NK-92 (cell line): ENCODE results near the gene ATF2.
"Not testable (repeated sequence)": the region's sequence is repeated elsewhere in the genome, so short reads cannot be mapped to it uniquely, and the experiment has no call there.

Experiments
- DNase-seq: peaks from one replicate; lab custom pipeline; 2025; ENCODE audit not compliant: unreplicated experiment; lab: John Stamatoyannopoulos, UW

ATF2 gene

DNA sequence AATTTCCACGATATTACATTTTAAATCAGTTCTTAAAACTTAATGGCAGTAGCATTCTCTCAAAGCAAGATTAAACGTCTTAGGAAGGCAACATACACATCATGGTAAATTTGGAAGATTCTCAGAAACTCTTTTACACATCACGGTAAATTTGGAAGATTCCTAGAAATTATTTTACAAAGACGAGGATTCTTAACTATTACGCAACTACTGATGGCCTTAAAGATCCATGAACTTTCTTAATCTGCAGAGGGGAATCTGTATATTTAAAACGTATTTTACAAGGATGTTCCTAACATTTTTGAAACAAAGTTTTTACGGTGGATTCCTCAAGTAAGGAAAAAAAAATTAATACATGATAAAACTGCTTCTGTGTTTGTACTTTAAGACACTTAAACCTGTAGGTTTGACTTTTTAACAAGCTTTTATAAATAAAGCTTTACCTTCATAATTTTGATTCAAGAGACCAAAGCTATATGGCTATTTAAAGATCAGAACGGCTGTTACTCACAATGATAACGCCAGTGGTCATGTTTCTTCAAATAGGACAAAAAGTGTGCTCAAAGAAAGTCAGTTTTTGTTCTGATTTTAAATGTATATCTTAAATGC lies 1.7 kb downstream of the ATF2 start:
- no peak for DNase-seq

DNA sequence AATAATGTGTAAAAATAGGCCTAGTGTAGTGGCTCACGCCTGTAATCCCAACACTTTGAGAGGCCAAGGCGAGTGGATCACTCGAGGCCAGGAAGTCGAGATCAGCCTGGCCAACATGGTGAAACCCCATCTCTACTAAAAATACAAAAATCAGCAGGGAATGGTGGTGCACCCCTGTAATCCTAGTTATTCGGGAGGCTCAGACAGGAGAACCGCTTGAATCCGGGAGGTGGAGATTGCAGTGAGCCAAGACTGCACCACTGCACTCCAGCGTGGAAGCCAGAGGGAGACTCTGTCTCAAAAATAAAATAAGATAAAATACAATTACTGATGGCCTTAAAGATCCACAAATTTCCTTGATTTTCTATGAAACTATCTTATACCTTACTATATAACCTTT lies 3.8 kb downstream of the ATF2 start:
- no peak for DNase-seq

DNA sequence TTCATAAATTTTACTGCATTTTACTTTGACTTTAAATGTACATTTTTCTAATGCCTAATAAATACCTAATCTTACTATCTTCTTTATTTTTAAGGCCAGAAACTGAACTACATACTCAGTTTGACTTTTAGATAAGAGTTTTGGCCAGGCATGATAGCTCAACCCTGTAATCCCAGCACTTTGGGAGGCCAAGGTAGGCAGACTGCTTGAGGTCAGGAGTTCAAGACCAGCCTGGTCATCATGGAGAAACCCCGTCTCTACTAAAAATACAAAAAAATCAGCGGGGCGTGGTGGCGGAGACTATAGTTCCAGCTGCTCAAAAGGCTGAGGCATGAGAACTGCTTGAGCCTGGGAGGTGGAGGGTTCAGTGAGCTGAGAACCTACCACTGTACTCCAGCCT lies 9.1 kb downstream of the ATF2 start:
- no peak for DNase-seq

DNA sequence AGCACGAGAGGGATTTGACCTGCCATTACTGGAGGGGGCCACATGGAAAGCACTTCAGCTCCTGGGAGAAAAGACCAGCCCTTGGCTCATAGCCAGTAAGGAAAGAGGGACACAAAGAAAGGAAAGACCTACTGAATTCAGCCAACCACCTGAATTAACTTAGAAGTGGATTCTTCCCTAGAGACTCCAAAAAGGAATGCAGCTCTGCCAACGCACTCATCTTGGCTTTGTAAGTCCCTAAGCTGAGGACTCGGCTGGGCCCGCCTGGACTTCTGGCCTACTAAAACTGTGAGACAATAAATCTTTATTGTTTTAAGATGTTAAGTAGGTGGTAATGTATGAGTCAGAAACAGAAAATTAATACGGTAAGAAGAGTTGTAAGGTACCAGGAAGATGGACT lies 11.5 kb downstream of the ATF2 start:
- DNase-seq, result no peak

DNA sequence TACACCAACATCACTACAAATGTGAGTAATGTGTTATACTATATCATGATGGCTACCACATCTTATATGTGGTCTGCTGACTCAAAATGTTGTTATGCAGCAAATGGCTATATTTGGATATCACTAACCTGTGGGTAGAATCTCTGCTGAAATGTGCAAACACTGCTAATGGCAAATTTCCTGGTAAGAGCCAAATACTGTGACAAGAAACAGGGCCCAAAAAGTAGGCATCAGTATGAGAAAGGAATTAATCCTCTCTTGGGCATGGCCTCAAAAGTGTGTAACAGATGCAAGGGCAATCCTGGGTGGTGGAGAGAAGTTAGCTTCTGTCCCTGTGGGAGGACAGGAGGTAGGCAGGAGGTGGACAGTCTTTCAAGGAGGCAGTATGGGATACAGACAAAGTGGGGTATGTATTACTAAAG lies 13.3 kb downstream of the ATF2 start:
- DNase-seq, result no peak

DNA sequence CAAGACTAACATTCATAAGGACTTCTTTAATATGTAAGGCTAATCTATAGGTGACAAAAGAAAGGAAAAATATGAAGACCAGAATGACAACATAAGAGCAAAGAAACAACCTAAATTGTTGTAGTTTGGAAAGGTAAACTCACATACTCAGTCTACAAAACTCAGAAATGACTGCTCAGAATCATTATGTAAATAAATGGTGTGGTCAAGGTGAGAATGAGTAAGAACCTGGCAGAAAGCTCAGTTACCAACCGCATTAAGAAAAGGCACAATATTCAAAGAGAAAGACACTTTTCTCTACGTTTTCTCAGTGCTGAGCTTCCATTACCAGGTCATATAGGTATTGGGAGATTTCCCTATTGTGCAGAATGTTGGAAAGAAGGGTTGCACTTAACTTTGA lies 15.8 kb downstream of the ATF2 start:
- no peak for DNase-seq

DNA sequence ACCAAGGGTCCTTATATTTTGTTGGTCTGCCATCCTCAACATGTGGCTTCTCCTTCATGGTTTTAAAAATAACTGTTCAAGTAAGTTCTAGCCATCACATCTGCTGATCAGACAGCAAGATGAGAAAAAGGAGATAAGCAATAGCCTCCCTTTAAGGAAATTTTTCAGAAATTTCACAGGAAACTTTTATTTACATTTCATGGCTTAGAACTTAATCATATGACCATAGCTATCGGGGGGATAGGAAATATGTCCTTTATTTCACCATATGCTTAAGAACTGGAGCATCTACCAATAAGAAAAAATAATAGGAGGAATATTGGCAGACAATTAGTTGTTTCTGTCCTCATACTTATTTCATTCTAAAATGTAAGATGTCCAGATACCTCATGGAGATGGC lies 16.2 kb downstream of the ATF2 start:
- DNase-seq, result no peak

DNA sequence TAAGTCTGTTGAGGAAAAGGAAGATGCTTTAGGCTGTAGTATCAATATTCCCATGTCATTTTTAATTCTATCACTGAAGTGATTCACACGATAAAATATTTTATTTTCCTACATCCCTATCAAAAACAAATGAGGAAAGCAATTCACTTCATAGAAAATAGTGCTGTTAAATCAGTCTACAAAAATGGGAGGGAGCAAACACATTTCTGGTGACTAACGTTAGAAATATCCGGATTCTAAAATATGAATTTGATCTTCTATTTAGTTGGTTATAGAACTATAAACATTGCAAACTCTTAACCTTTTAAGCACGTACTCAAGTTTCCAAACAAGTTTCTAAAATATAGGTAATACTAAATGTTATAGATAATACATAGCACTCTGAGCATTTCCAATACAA lies 20.8 kb downstream of the ATF2 start:
- DNase-seq, result no peak

DNA sequence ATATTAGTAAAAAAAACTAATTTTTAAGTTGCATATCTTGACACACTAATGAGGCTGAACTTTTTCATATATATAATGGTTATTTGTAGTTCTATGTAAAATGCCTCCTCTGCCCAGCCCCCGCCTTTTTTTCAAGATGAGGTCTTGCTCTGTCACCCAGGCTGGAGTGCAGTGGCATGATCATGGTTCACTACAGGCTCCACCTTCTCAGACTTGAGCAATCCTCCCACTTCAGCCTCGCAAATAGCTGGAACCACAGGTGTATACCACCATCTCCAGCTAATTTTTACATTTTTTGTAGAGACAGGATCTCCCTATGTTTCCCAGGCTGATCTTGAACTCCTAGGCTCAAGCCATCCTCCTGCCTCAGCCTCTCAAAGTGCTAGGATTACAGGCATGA lies 24.3 kb downstream of the ATF2 start:
- DNase-seq, result no peak

DNA sequence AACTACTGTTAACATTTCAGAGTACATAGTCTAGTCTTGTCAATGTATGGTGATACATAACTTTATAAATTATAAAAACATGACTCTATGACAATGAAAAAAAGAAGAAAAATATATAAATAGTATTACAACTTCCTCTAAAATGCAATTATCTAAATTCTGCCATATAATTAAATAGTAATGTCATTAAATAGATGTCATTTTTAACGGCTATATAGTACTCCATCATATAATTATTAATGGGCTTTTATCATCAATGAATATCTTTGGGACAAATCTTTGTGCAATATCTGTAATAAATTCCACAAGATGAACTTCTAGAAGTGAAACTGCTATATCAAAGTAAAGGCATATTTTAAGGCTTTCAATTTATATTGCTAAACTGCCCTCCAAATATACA lies 24.8 kb downstream of the ATF2 start:
- DNase-seq, result no peak

DNA sequence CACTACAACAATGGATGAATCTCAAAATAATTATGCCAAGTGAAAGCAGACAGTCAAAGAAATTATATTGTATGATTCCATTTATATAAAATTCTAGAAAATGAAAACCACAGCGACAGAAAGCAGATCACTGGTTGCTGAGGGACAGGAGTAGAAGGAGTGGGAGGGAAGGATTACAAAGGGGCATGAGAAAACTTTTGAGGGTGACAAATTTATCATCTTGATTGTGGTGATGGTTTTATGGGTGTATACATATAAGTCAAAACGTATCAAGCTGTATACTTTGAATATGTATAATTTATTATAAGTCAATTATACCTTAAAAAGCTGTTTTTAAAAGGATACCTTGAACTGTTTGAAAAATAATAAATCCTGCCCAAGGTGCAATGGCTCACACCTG lies 27.7 kb downstream of the ATF2 start:
- no peak for DNase-seq

DNA sequence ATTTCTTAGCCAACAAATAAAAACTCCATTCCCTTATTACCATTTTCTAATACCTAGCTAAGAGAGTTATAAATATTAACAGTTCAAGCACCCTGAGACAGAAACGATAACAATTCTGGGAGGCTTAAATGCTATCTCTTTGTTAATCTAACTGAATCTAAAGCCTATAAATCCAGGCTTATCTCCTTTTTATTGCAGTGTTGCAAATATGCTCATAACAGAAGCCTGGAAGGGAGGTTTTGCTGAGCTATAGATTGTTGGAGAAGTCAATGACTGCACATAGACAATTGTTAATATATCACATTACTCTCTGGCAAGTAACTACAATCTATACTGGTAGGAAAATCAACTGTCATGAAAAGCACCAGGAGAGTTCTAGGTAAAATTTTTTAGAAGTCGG lies 30.2 kb downstream of the ATF2 start:
- DNase-seq, result no peak

DNA sequence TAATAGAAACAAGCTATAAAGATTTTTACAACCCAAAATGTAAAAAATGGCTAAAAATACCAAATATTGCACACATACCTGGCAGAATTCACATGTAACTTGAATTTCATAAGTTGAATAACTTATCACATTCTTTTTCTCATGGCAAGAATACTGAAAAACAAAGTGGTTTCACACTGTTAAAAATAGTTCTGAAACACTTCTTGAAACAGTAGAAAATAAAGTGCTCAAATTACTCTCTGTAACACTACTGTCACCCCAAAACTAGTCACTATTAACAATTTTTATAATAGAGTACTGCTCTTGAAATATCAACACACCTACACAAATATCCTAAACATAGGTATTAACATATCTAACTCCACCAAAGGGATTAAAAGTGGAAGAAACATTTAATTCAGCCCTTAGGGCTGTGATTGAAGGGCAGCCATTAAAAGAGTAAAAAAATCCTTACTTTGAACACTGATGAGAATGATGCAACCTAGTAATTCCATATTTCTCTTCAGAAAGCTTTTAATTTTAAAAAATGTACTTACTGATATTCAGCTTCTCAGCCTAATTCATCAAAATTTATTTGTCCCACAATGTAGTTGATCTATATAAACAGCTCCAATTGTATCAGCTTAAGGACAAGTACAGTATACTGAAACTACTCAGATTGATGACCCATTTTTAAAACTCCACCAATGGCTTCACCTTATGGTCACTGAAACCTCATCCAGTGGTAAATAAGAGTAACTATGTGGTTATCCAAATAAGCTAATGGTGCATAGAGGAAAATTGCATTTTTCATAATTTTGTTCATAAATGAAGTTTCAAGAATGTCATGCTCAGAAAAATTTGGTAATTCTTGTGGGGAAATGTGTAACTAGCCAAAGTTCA lies 31.4 kb downstream of the ATF2 start:
- DNase-seq, result no peak

DNA sequence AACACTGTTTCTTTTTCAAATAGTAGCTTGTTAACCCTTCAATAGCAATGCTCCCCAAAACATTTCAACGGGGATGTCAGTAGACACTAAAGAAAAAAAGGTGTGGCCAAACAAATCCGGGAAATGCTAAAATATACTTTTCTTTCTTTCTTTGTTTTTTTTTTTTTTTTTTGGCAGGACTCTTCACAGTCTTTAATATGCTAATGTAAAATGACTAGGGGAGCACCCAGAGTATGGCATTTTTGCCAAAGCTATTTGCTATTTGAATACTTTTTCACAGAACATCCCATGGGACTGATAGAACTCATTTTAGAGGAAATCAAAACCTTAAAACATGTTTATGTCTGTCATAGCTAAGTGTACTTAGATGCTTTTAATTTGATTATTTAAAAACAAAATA lies 32.1 kb downstream of the ATF2 start:
- no peak for DNase-seq

DNA sequence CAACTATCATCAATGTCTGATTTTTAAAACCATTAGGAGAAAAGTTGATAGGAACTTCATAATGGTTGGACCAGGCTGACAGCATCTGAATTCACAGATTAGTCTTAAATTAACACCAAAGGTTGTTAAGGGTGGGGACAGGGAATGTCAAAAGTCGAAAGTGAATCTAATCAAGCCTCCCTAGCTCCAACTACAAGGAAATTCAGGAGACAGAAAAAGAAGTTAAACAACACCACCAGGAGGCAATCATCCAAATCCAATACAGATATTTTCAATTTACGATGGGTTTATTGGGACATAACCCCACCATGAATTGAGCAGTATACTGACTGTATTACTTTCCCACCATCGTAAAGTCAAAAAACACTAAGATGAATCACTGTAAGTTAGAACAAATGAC lies 32.8 kb downstream of the ATF2 start:
- no peak for DNase-seq

DNA sequence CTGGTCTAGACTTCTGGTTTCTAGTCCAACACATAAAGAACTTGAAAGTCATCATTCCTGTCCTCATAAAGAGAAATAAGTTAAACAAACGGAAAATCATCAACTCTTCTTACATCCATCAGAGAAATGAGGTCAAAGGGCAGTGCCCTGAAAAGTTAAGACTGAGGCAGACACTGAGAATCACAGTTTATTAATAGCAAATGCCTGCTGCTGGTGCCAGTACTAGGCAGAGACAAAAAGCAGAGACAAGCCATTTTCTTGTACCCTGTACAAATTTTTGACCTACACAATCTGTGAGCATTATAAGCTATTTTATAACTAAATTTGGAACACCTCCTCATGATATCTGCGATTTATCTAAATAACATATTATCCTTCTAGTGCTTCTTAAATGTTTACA lies 36.8 kb downstream of the ATF2 start:
- DNase-seq, result no peak

DNA sequence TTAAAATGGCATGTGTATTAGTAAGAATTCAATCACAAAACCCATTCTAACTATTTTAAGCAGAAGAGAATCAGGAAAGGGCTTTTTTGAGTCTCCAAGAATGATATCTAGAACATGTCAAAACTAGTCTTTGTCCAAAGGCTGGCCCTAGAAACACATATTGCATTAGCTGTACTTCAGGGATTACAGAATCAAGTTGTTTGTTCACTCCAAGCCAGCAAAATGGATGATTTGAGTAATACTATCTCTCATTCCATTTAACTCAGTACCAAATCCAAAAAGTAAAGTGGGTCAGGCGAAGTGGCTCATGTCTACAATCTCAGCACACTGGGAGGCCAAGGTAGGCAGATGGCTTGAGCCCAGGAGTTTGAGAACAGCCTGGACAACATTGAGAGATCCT lies 41.3 kb downstream of the ATF2 start:
- DNase-seq, result no peak

DNA sequence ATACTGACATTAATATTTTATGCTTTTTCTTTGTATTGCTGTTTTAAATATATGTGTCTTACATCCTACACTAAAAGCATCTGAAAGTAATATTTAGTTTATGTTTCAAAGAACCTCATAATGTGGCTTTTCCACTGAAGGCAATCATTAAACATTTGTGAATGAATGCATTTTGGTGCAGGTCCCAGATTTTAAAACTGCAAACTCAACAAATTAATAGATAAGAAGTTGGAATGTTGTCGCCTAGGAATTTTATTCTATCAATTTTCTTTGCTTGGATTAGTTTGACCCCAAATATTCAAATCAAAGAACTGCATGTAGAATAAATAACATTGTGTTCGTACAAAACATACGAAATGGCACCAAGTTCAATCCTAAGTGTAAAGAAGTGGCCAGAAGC lies 44.7 kb downstream of the ATF2 start:
- DNase-seq, result no peak

DNA sequence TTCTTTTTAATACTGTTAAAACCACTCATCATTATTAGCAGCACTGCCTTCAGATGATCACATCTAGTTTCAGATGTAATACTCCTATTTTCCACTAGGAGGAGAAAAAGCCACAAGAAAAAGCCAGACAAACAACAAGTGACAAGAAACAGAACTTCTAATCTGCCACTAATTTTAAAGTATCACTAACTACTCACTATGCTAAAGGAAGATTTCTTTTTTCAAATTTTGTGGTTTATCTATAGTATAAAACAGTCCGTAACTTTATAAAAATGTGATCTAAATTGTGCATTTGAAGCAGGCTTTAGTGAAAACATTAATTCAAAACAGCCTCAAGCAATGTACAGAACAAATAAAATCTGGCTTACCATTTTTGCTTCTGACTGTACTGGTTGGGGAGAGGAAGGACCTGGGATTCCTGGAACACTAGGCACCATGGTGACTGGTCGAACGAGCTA lies 56.8 kb downstream of the ATF2 start:
- DNase-seq, result no peak

DNA sequence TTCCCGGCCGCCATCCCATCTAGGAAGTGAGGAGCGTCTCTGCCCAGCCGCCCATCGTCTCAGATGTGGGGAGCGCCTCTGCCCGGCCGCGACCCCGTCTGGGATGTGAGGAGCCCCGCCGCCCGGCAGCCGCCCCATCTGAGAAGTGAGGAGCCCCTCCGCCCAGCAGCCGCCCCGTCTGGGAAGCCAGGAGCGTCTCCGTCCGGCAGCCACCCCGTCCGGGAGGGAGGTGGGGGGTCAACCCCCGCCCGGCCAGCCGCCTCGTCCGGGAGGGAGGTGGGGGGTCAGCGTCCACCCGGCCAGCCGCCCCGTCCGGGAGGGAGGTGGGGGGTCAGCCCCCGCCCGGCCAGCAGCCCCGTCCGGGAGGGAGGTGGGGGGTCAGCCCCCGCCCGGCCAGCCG lies 59.9 kb downstream of the ATF2 start:
- not testable (repeated sequence) for DNase-seq

DNA sequence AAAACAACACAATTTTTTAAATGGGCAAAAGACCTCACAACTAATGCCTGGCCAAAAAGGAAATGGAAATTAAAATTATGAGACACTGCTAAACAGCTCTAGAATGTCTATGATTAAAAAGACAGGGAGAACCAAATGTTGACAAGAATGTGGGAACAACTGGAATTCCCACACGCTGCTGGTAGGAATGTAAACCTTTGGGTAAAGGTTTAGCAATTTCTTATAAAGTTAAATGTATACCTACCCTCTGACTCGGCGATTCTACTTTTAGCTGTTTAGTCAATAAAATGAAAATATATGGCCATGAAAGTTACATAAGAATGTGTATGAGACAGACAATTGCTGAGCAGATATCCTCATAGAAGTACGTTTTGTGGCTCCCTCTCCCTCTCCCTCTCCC lies 60.9 kb downstream of the ATF2 start:
- no peak for DNase-seq

DNA sequence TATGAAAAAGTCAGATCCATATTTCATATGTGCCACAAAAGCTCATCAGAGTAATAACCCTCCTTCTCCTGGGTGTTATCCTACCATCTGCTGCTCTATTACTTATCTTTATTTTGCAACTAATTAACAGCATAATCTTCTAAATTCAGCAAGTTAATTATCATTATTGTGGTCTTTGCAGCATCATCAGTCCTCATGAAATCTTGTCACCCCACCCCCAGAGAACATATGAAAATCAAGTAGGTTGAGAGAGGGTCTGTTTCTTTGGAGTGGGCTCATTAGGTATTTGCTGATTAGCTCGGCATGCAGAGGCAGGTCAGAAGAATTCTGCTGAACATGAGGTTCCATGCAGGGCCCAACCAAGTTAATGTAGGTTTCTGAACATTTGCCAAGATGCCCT lies 64.8 kb downstream of the ATF2 start:
- DNase-seq, result no peak

DNA sequence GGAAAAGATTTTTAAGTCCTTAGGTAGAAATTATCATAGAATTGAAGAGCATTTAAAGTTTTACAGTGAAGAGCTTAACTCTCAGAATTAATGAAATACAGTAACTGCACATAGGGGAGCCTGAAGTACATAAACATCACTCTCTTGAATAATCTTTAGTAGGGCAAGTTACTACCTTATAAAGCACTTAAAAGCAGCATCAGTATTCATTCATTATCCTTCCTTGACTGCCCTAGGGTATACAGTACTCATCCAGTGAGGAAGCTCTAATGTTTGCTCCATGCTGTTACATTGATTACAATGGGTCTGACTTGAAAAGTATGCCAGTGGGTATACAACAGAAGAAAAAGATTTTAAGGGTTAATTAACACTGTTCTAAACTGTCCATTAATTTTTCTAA lies 66.5 kb downstream of the ATF2 start:
- DNase-seq, result no peak
